Measurements from ENCODE around the gene CEL.

CEL gene

DNA sequence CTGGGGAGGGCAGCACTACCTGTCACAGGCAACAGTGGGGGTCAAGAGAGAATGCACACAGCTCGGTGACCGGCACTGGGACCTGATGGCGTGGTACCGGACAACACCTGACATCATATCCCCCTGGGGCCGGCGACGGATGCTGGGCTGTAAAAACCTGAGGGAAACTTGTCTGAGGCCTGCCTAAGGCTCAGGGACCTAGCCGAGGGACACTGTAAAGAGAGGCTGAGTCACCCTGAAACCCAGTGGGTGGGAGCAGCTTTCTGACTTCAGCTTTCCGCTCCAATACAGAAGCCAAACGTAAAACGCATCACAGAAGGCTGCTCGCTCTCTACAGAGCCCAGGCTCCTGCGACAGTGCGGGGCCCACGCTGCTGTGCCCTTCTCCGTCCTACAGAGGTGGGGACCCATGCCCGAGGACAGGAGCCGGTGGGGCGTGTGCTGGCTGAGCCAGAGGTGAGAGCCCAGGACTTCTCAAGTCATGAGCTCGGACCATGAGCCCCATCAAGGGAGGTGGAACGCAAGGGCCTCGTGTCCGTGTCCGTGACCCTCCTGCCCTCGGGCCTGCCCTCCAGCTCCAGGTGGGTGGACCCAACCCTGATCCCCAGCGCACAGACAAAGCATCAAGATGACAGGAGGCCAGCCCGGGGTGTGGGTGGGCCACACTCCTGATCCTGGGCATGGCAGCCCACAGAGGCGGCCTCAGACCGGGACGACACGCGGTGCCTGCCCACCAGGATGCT lies 54.0 kb downstream of the CEL start:
- TF ChIP-seq MYC (IDR thresholded peaks at IDR 0.05; ENCODE audit: low read depth, low read length) (no peak), POLR2A (IDR thresholded peaks at IDR 0.05; ENCODE audit: extremely low read depth, insufficient read length) (no peak), MAX (IDR thresholded peaks at IDR 0.05; ENCODE audit: low read depth, low read length) (no peak)
- TF ChIP-seq, protein P1, sequence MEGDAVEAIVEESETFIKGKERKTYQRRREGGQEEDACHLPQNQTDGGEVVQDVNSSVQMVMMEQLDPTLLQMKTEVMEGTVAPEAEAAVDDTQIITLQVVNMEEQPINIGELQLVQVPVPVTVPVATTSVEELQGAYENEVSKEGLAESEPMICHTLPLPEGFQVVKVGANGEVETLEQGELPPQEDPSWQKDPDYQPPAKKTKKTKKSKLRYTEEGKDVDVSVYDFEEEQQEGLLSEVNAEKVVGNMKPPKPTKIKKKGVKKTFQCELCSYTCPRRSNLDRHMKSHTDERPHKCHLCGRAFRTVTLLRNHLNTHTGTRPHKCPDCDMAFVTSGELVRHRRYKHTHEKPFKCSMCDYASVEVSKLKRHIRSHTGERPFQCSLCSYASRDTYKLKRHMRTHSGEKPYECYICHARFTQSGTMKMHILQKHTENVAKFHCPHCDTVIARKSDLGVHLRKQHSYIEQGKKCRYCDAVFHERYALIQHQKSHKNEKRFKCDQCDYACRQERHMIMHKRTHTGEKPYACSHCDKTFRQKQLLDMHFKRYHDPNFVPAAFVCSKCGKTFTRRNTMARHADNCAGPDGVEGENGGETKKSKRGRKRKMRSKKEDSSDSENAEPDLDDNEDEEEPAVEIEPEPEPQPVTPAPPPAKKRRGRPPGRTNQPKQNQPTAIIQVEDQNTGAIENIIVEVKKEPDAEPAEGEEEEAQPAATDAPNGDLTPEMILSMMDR (IDR thresholded peaks at IDR 0.05; ENCODE audit: low read depth, low read length), result no peak
- DNase-seq (ENCODE audit: low read depth), result no peak
- H3K4me3 ChIP-seq (ENCODE audit: low read depth, low read length), result no peak overlapping the region

- TF ChIP-seq POLR2A (IDR thresholded peaks at IDR 0.05; ENCODE audit: extremely low read depth, insufficient read length) (no peak), MAX (IDR thresholded peaks at IDR 0.05; ENCODE audit: low read depth, low read length) (no peak), MYC (IDR thresholded peaks at IDR 0.05; ENCODE audit: low read depth, low read length) (no peak)
- TF ChIP-seq, protein P1 (IDR thresholded peaks at IDR 0.05; ENCODE audit: low read depth, low read length), result no peak
- no peak overlapping the region for H3K4me3 ChIP-seq (ENCODE audit: low read depth, low read length)
- no peak for DNase-seq (ENCODE audit: low read depth)
Observed at GRCh38 chr9:133116346-133117231, 54.8 kb downstream of the CEL start.

DNA sequence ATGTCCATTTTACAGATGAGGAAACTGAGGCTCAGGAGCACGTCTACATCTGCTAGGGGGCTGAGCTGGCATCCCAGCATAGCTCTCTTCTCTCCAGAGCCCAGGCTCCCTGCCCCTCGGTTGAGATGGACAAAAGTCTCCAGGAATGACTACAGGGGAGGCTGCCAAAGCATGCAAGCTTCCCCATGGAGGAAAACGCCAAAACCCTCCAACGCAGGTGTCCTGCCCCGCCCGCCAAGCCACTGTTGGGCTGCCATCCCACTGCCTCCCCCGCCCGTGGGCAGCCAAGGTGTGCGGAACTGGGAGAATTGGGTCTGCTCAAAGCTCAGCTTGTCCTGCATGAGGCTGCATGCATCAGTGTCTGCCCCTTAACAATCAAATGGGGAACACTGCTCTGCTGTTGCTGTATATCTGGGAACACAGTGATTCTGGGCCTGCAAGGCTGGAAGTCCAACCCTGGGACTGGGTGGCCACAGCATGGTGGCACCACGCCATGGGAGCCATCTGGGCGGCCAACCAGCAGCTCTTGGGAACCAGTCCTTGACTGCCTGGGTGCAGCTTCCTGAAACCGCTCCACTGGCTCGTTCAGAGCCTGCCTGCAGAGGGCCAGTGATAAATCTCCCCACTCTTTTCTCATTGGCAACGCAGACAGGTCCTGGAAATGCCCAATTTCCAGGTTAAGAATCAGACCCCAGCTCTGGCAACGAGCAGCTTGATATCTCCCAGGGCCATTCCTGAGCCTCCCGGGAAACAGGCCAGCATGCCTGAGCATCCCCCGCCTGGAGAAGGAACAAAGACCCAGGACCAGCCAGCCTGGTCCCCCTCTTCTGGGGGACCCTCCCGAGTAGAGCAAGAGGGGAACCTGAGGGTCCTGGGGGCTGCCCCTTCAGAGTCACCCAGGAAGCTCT lies 55.7 kb downstream of the CEL start:
- no peak for TF ChIP-seq POLR2A (IDR thresholded peaks at IDR 0.05; ENCODE audit: extremely low read depth, insufficient read length)
- TF ChIP-seq MYC (IDR thresholded peaks at IDR 0.05; ENCODE audit: low read depth, low read length), result no peak
- no peak for TF ChIP-seq MAX (IDR thresholded peaks at IDR 0.05; ENCODE audit: low read depth, low read length)
- TF ChIP-seq, protein P1 (IDR thresholded peaks at IDR 0.05; ENCODE audit: low read depth, low read length), result no peak
- no peak overlapping the region for H3K4me3 ChIP-seq (ENCODE audit: low read depth, low read length)
- no peak for DNase-seq (ENCODE audit: low read depth)

- TF ChIP-seq, protein P1 (IDR thresholded peaks at IDR 0.05; ENCODE audit: low read depth, low read length), result no peak
- TF ChIP-seq MAX (IDR thresholded peaks at IDR 0.05; ENCODE audit: low read depth, low read length), result no peak
- no peak for TF ChIP-seq MYC (IDR thresholded peaks at IDR 0.05; ENCODE audit: low read depth, low read length)
- no peak for TF ChIP-seq POLR2A (IDR thresholded peaks at IDR 0.05; ENCODE audit: extremely low read depth, insufficient read length)
- no peak for DNase-seq (ENCODE audit: low read depth)
- no peak overlapping the region for H3K4me3 ChIP-seq (ENCODE audit: low read depth, low read length)
Observed at GRCh38 chr9:133118179-133118520, 56.4 kb downstream of the CEL start.

- H3K4me3 ChIP-seq (ENCODE audit: low read depth, low read length), result no peak overlapping the region
- TF ChIP-seq POLR2A (IDR thresholded peaks at IDR 0.05; ENCODE audit: extremely low read depth, insufficient read length) (no peak), MAX (IDR thresholded peaks at IDR 0.05; ENCODE audit: low read depth, low read length) (no peak), MYC (IDR thresholded peaks at IDR 0.05; ENCODE audit: low read depth, low read length) (no peak)
- TF ChIP-seq, protein P1 (IDR thresholded peaks at IDR 0.05; ENCODE audit: low read depth, low read length), result no peak
- no peak for DNase-seq (ENCODE audit: low read depth)
Observed at GRCh38 chr9:133118568-133118967, 56.8 kb downstream of the CEL start.
